ENCODE data around the gene NGF. TPM values are rescaled to one million over a fixed set of nuclear protein-coding genes. Genes with fewer than 3 reads are reported as not detected.

Gene NGF
- total RNA-seq, 1 experiment from 2014 or later = 0.47 TPM

DNA sequence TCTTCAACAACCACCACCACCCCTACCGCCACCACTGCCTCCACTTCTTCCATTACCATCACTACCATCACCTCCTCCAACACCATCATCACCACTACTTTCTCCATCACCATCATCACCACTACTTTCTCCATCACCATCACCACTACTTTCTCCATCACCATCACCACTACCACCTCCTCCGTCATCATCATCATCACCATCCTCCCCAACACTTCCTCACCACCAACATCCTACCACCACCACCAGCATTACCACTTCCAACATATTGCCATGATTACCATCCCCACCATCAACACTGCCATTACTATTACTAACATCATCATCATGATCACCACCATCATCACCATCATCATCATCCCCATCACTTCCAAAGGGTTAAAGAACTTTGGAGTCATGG lies 34.7 kb downstream of the NGF start:
- H3K9me3 ChIP-seq (ENCODE audit: low read depth, low read length, poor library complexity, severe bottlenecking) = no peaks in the 10 kb centered on the region
- no peaks in the 10 kb centered on the region for H3K27me3 ChIP-seq (replicated peaks; ENCODE audit: insufficient read depth, low read depth, low read length, poor library complexity)
- no peaks in the 10 kb centered on the region for H3K36me3 ChIP-seq (ENCODE audit: insufficient read depth, low read length, poor library complexity, severe bottlenecking)
- no peak overlapping the region for H3K4me3 ChIP-seq (ENCODE audit: low read depth, low read length, poor library complexity, severe bottlenecking)
- ChIA-PET CTCF (no interaction called here), POLR2A (ENCODE audit: low non-redundant PET) (no interaction called here)
- intact Hi-C loops (cut with micrococcal nuclease; ENCODE audit: unreplicated experiment) = no loop called here
- H3K27ac ChIP-seq (ENCODE audit: low read depth, low read length, poor library complexity, severe bottlenecking) = no peak overlapping the region
- no peak for DNase-seq (ENCODE audit: low spot score)
- H3K4me1 ChIP-seq (ENCODE audit: insufficient read depth, low read length, poor library complexity, severe bottlenecking) = peaks cover 4% of the 10 kb centered on the region
- no peak for TF ChIP-seq EZH2 (IDR thresholded peaks at IDR 0.05; ENCODE audit: borderline replicate concordance, low read depth, low read length, poor library complexity, severe bottlenecking)
- TF ChIP-seq, protein P1, sequence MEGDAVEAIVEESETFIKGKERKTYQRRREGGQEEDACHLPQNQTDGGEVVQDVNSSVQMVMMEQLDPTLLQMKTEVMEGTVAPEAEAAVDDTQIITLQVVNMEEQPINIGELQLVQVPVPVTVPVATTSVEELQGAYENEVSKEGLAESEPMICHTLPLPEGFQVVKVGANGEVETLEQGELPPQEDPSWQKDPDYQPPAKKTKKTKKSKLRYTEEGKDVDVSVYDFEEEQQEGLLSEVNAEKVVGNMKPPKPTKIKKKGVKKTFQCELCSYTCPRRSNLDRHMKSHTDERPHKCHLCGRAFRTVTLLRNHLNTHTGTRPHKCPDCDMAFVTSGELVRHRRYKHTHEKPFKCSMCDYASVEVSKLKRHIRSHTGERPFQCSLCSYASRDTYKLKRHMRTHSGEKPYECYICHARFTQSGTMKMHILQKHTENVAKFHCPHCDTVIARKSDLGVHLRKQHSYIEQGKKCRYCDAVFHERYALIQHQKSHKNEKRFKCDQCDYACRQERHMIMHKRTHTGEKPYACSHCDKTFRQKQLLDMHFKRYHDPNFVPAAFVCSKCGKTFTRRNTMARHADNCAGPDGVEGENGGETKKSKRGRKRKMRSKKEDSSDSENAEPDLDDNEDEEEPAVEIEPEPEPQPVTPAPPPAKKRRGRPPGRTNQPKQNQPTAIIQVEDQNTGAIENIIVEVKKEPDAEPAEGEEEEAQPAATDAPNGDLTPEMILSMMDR (conservative IDR thresholded peaks at IDR 0.05; ENCODE audit: low read depth, low read length) = no peak
- no TSS peak for BruUV-seq (replicated peaks)

DNA sequence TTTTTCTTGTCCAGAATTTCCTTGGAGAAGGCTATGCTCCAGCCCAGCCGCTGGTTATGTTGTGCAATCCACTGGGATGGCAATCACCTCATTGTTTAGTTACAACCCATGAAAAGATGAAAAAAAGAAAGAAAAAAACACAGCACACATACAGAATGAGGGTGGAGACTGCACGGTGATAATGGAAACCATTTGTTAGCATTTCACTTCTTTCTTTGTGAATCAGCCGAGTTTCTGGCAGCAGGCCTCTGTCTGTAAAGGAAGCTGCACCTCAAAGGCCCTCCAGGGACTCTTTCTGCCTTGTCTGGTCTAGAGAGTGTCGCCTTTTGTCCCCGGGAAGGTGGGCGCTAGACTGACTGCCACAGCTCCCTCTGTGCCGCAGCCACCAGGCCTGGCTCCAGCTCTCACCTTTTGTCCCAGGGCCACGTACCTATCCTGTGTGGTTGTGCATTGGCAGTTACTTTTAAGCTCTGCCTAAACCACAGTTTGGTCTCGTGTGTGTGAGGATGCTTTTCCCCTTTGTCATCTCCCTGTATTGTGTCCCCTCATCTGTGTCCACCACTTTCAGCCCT lies 35.6 kb downstream of the NGF start:
- TF ChIP-seq, protein P1 (conservative IDR thresholded peaks at IDR 0.05; ENCODE audit: low read depth, low read length) = no peak
- no peak for TF ChIP-seq EZH2 (IDR thresholded peaks at IDR 0.05; ENCODE audit: borderline replicate concordance, low read depth, low read length, poor library complexity, severe bottlenecking)
- Histone ChIP-seq H3K9me3 (ENCODE audit: low read depth, low read length, poor library complexity, severe bottlenecking) (no peaks in the 10 kb centered on the region), H3K27ac (ENCODE audit: low read depth, low read length, poor library complexity, severe bottlenecking) (no peak overlapping the region), H3K4me1 (ENCODE audit: insufficient read depth, low read length, poor library complexity, severe bottlenecking) (peaks cover 4% of the 10 kb centered on the region), H3K4me3 (ENCODE audit: low read depth, low read length, poor library complexity, severe bottlenecking) (no peak overlapping the region), H3K27me3 (replicated peaks; ENCODE audit: insufficient read depth, low read depth, low read length, poor library complexity) (no peaks in the 10 kb centered on the region), H3K36me3 (ENCODE audit: insufficient read depth, low read length, poor library complexity, severe bottlenecking) (no peaks in the 10 kb centered on the region)
- BruUV-seq (replicated peaks) = no TSS peak
- intact Hi-C loops (cut with micrococcal nuclease; ENCODE audit: unreplicated experiment) = no loop called here
- peak; percentile 42 for DNase-seq (ENCODE audit: low spot score)
- ChIA-PET POLR2A (ENCODE audit: low non-redundant PET) (no interaction called here), CTCF (no interaction called here)

DNA sequence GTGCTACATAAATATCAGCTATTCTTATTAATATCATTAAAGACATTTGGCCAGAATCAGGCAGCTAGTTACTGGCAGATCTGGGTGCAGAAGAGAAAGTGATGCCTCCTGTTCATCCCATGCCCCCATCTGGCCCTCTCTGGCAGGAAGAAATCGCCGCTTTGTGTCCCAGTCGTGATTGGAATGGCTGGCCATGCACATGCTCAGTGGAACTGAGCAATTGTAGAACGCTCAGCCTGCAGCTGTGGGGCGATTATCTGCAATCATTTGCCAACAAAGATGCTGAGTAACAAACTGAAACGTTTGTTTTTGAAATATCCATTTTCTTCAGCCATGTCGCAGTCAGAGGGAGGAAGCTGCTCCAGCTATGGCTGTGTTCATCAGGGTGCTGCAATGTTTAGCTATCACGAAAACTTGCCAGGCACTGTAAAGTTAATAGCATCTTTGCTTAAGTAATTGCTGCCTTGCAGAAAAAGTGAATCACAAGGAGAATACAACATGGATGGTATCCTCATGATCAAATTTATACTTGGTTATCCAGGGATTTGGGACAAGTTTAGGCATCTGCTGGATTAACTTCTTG lies 36.5 kb downstream of the NGF start:
- H3K27ac ChIP-seq (ENCODE audit: low read depth, low read length, poor library complexity, severe bottlenecking) = no peak overlapping the region
- intact Hi-C loops (cut with micrococcal nuclease; ENCODE audit: unreplicated experiment) = no loop called here
- POLR2A ChIA-PET (ENCODE audit: low non-redundant PET) = no interaction called here
- H3K36me3 ChIP-seq (ENCODE audit: insufficient read depth, low read length, poor library complexity, severe bottlenecking) = no peaks in the 10 kb centered on the region
- DNase-seq (ENCODE audit: low spot score) = no peak
- H3K27me3 ChIP-seq (replicated peaks; ENCODE audit: insufficient read depth, low read depth, low read length, poor library complexity) = no peaks in the 10 kb centered on the region
- peaks cover 4% of the 10 kb centered on the region for H3K4me1 ChIP-seq (ENCODE audit: insufficient read depth, low read length, poor library complexity, severe bottlenecking)
- no peak overlapping the region for H3K4me3 ChIP-seq (ENCODE audit: low read depth, low read length, poor library complexity, severe bottlenecking)
- BruUV-seq (replicated peaks) = no TSS peak
- H3K9me3 ChIP-seq (ENCODE audit: low read depth, low read length, poor library complexity, severe bottlenecking) = no peaks in the 10 kb centered on the region
- no peak for TF ChIP-seq EZH2 (IDR thresholded peaks at IDR 0.05; ENCODE audit: borderline replicate concordance, low read depth, low read length, poor library complexity, severe bottlenecking)
- TF ChIP-seq, protein P1 (conservative IDR thresholded peaks at IDR 0.05; ENCODE audit: low read depth, low read length) = no peak
- CTCF ChIA-PET = no interaction called here

Data from A673 (cell line).